Activated T-helper 17 cell treated with anti-CD3 and anti-CD28 coated beads, Interleukin-2, amount 50 U/mL, for 72 hours (primary cell): ENCODE results near the gene AGBL1. TPM values are rescaled to one million over a fixed set of nuclear protein-coding genes. Genes with fewer than 3 reads are reported as not detected.

Experiments
- ATAC-seq: fragments of 150-1000 bp; cut with Tn5 transposase; replicated peaks from 2 replicates; pipeline ENCODE4 v1.10.0; 2021; ENCODE audit warnings: mild to moderate bottlenecking, moderate library complexity
- H3K27ac Mint-ChIP-seq: one replicate; pipeline ENCODE4 v1.8.0; 2022; ENCODE audit warnings: mixed read lengths
- H3K27me3 Mint-ChIP-seq: one replicate; pipeline ENCODE4 v1.8.0; 2022; ENCODE audit warnings: mixed read lengths
- H3K36me3 Mint-ChIP-seq: one replicate; pipeline ENCODE4 v1.8.0; 2022; ENCODE audit warnings: low read depth, mild to moderate bottlenecking, mixed read lengths
- H3K4me1 Mint-ChIP-seq: one replicate; pipeline ENCODE4 v1.8.0; 2022; ENCODE audit warnings: mixed read lengths
- H3K4me3 Mint-ChIP-seq: one replicate; pipeline ENCODE4 v1.8.0; 2022; ENCODE audit warnings: mild to moderate bottlenecking, mixed read lengths
- H3K9me3 Mint-ChIP-seq: one replicate; pipeline ENCODE4 v1.8.0; 2022; ENCODE audit warnings: mixed read lengths
- total RNA-seq, 2 donors: library from RNA; stranded (reverse); gene quantifications; one replicate each; pipeline ENCODE4 v1.2.3, GENCODE V29; 2022

Gene AGBL1
- total RNA-seq, 2 donors from 2014 or later: 0.19 TPM; not detected in 1

DNA sequence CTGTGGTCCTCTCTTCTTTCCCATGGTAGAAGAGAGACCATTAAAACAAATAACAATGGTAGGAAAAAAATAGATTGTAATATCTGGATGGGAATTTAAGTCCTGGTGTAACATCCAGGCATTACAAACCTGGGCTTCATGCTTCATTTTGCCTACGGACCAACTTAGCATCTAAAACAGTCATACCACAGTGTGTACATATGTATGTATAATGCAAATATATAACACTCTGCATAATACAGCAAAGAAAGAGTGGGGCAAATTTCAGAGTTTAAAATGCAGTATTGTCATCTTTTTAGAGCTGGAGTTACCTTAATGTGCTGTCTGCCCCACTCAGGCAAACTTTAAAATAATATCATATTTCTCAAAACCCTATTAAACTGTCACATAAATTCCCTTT is 298.2 kb downstream of the AGBL1 start:
- ATAC-seq: no peak

DNA sequence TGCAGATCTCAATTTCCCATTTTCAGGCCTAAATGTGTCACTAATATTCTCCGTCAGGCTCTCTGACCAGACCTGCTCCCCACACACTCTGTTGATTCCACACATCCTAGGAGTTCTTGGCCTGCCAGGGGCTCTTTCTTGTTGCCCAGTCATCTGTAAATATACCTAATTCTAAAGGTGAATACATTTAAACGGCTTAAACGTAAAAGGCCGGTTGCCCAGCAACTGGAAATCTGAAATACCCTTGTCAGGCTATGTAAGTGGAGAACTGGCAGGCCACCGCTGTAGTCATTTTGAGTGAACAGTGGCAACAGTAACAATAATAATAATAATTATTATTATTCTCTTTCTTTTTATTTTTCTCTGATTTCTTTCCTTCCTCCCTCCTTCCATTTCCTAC is 302.7 kb downstream of the AGBL1 start:
- Mint-ChIP-seq H3K27me3 (peaks cover 16% of the 10 kb centered on the region), H3K9me3 (no peaks in the 10 kb centered on the region), H3K27ac (no peak overlapping the region), H3K36me3 (no peaks in the 10 kb centered on the region), H3K4me3 (no peak overlapping the region), H3K4me1 (no peaks in the 10 kb centered on the region)
- no peak for ATAC-seq

More for the DNA sequence above, 298.2 kb downstream of the AGBL1 start:
- peaks cover 6% of the 10 kb centered on the region for H3K9me3 Mint-ChIP-seq
- H3K27me3 Mint-ChIP-seq: peaks cover 16% of the 10 kb centered on the region
- no peak overlapping the region for H3K27ac Mint-ChIP-seq
- H3K36me3 Mint-ChIP-seq: no peaks in the 10 kb centered on the region
- H3K4me3 Mint-ChIP-seq: no peak overlapping the region
- no peaks in the 10 kb centered on the region for H3K4me1 Mint-ChIP-seq

DNA sequence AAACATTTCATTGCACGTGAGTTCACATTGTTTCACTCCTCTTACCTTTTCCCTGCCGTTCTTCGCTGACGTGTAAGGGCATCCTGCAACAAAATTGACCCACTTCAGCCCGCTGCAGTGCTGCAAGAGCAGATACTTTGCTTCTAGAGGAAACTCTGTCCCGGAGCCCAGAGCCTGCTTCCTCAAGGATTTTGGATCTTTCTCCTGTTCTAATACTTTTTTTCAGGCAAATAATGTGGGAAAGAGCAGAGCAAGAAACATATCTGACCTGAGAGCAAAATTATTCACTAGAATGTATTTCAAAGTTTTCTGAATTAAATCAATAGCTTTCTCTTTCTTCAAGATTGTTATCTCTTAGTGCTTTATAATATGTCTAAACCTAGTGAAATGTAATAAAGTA is 303.9 kb downstream of the AGBL1 start:
- Mint-ChIP-seq H3K27me3 (peaks cover 16% of the 10 kb centered on the region), H3K36me3 (no peaks in the 10 kb centered on the region), H3K9me3 (no peaks in the 10 kb centered on the region), H3K27ac (no peak overlapping the region), H3K4me3 (no peak overlapping the region), H3K4me1 (no peaks in the 10 kb centered on the region)
- ATAC-seq: no peak

DNA sequence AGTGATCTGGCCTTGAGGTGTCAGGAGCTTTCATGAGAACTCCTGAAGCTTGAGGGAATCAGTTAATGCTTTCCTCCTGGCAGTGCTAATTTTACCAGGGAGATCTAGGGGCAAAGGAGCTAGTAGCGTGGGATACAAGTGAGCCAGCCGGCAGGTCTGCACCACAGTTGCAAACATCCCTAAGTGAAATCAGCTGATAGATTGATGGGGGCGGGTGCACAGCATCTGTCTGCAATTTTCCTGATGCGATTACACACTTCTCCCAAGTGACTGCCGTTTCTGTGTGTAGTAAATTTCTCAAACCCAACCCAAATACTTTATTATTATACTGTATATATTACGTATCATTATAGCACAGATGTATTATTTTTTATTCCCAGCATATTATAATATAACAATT is 304.5 kb downstream of the AGBL1 start:
- H3K27me3 Mint-ChIP-seq: peaks cover 17% of the 10 kb centered on the region
- no peaks in the 10 kb centered on the region for H3K4me1 Mint-ChIP-seq
- no peaks in the 10 kb centered on the region for H3K36me3 Mint-ChIP-seq
- H3K27ac Mint-ChIP-seq: no peak overlapping the region
- H3K9me3 Mint-ChIP-seq: no peaks in the 10 kb centered on the region
- no peak overlapping the region for H3K4me3 Mint-ChIP-seq
- no peak for ATAC-seq

DNA sequence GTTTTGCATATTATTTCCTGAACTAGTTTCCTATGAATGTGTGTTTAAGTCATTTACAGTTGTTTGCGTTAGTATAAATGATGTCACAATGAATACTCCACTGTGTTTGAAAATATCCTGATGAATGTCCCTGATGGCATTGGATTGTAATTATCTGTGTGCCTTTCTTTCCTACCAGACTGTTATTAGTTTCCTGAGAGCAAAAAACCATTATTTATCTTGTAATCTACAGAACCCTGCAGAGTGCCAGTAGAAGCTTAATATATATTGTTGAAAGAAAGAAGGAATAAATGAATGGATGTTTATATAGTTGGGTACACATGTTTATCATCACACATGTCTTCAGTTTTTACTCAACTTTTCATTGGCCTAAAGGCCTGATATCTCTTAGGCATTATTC is 312.6 kb downstream of the AGBL1 start:
- Mint-ChIP-seq H3K9me3 (no peaks in the 10 kb centered on the region), H3K4me3 (no peak overlapping the region), H3K36me3 (no peaks in the 10 kb centered on the region)

DNA sequence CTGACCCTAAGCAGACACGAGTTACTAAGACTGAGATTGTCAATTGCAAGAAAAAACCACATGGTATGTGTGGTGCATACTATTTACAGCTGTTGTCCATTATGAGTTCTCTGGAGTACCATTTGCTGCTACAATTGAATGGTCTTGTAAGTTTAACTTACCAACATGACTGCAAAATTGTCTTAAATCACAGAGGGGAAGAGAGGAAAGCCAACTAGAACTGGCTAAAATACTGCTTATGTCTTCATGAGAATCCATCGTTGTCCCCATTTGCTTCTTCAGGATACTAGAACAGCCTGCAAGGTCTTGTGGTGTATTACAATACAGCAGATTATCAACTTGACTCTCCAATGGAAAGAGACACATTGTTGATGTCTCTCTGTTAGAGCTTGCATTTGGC is 313.2 kb downstream of the AGBL1 start:
- ATAC-seq: no peak
- H3K27ac Mint-ChIP-seq: no peak overlapping the region
- no peaks in the 10 kb centered on the region for H3K36me3 Mint-ChIP-seq
- peaks cover 6% of the 10 kb centered on the region for H3K27me3 Mint-ChIP-seq
- H3K9me3 Mint-ChIP-seq: no peaks in the 10 kb centered on the region
- no peaks in the 10 kb centered on the region for H3K4me1 Mint-ChIP-seq
- no peak overlapping the region for H3K4me3 Mint-ChIP-seq

More for the DNA sequence above, 312.6 kb downstream of the AGBL1 start:
- Mint-ChIP-seq H3K4me1 (no peaks in the 10 kb centered on the region), H3K27me3 (peaks cover 7% of the 10 kb centered on the region), H3K27ac (no peak overlapping the region)
- ATAC-seq: no peak

DNA sequence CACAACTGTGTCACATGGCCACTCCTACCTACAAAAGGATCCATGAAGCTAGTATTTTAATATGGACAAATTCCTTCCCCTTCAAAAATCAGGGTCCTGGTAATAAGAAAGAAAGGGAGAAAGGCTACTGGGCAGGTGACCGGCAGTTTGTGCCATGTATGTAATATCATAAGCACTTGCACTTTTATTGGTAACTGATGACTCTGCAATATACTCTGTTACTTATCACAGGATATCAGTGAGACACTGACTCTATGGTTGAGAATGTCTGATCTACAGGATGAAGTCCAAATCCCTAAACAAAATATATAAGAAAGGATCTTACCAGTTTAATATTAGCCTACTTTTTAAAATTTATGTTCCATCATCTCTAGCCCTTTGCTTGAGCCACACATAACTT is 315.2 kb downstream of the AGBL1 start:
- Mint-ChIP-seq H3K27me3 (peaks cover 2% of the 10 kb centered on the region), H3K36me3 (no peaks in the 10 kb centered on the region), H3K9me3 (no peaks in the 10 kb centered on the region), H3K27ac (no peak overlapping the region), H3K4me3 (no peak overlapping the region), H3K4me1 (no peaks in the 10 kb centered on the region)
- no peak for ATAC-seq

DNA sequence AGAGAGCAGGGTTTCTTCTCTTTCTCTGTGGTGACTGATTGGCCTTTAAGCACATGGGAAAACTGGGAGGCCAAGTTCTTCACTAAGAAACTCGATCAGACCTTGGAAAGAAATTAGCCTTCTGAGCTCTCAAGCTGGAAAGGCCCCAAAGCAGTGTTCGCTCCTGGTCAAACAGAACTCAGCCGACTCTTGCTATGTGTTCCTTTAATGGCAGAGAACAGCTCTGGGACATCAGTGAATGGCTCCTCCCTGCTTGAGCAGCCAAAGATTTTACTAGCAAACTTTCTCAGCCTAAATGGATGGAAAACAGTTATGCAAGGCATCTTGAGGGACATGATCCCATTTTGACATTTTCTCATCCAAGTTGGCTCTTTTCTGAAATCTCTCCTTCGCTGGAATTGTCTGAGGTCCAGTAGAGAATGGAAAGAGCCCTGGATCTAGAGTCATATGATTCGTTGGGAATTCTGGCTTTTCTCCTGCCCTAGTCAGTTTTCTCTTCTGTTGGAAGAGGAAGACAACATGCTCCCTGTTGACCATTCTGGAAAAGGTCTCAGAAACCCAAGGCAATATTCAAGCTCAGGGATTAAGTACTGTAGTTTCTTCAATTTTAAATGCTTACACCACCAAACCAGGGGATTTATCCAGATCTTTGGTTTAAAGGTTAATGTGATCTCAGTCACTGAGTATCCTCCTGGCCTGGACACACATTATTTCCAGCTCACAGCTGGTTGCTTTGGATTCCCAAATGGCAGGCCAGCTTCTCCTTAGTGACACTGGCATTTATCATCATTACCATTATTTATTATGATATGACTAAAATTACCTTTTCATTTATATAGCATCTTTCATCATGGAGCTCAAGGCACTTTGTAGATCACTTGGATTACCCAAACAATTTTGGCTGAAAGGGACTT is 319.6 kb downstream of the AGBL1 start:
- no peaks in the 10 kb centered on the region for H3K4me1 Mint-ChIP-seq
- H3K36me3 Mint-ChIP-seq: no peaks in the 10 kb centered on the region
- H3K27me3 Mint-ChIP-seq: peaks cover 3% of the 10 kb centered on the region
- H3K4me3 Mint-ChIP-seq: no peak overlapping the region
- no peaks in the 10 kb centered on the region for H3K9me3 Mint-ChIP-seq
- no peak for ATAC-seq
- no peak overlapping the region for H3K27ac Mint-ChIP-seq

DNA sequence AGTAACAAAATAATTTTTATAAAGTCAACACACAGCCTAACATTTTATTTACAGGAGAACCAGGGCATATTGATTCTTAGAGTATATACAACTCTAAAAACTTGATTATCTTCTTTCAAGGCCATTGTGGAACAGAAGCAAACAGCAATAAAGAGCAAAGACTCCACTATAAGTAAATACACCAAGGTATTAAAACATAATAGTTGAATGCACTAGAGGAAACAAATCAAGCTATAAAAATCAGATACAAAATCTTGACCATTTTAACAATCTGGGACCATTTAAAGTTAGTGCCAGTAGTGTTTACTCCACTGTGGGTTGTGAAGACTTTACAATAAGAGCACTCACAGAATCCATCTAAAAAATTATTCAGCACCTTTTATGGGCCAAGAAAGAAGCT is 323.6 kb downstream of the AGBL1 start:
- H3K27me3 Mint-ChIP-seq: peaks cover 10% of the 10 kb centered on the region
- no peaks in the 10 kb centered on the region for H3K36me3 Mint-ChIP-seq
- no peak overlapping the region for H3K4me3 Mint-ChIP-seq
- no peak for ATAC-seq
- no peaks in the 10 kb centered on the region for H3K4me1 Mint-ChIP-seq
- peaks cover 4% of the 10 kb centered on the region for H3K9me3 Mint-ChIP-seq
- no peak overlapping the region for H3K27ac Mint-ChIP-seq

DNA sequence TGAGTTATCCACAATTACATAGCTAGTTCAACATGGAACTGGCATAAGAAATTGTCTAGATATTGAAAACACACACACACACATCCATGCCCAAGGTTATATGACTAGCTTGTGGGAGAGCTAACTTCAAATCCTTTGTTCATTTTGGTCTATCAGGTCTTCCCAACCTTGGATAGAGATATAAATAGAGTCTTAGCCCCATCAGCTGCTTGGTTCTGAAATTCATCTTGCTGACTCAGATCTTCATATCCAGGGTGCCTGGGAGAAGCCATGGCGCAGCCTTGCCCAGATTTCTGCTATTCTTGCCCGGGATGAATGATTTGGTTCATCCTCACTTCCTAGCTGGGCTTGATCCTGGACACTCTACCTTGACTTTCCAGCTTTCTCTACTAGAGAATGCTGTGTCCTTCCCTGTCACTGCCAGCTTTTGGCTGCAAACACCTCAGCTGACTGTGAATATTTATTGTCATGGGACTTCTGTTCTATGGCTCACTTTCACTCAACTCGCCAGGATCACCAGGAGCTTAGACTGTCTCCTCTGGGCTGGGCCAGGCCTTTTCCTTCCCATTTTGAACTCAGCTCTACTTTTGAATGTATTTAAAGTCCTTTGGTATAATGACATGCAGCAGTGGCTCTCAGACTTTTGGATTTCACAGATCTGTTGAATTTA is 324.4 kb downstream of the AGBL1 start:
- ATAC-seq: no peak
- Mint-ChIP-seq H3K36me3 (no peaks in the 10 kb centered on the region), H3K27ac (no peak overlapping the region), H3K9me3 (peaks cover 4% of the 10 kb centered on the region), H3K4me3 (no peak overlapping the region), H3K4me1 (no peaks in the 10 kb centered on the region), H3K27me3 (peaks cover 13% of the 10 kb centered on the region)

DNA sequence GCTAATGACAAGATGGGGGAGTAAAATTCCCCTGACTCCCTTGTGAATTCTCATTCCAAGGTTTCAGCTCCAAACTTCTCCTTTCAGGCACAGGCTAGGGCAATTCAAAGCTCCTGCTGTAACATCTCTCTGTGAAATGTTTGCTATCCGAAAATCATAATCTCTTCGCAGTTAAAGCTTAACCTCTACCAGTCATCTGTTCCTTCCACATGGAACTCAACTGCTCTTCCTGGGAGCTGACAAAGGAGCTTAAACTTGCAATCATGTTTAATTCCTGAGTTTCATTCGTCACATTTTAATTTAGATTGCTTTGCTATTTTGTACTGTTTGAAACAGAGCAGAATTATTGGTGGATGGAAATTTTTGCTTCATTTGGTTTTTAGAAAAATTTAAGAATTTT is 328.6 kb downstream of the AGBL1 start:
- ATAC-seq: no peak
- H3K4me3 Mint-ChIP-seq: no peak overlapping the region
- H3K27ac Mint-ChIP-seq: no peak overlapping the region
- H3K9me3 Mint-ChIP-seq: peaks cover 4% of the 10 kb centered on the region
- no peaks in the 10 kb centered on the region for H3K4me1 Mint-ChIP-seq
- H3K27me3 Mint-ChIP-seq: peaks cover 17% of the 10 kb centered on the region
- H3K36me3 Mint-ChIP-seq: no peaks in the 10 kb centered on the region

DNA sequence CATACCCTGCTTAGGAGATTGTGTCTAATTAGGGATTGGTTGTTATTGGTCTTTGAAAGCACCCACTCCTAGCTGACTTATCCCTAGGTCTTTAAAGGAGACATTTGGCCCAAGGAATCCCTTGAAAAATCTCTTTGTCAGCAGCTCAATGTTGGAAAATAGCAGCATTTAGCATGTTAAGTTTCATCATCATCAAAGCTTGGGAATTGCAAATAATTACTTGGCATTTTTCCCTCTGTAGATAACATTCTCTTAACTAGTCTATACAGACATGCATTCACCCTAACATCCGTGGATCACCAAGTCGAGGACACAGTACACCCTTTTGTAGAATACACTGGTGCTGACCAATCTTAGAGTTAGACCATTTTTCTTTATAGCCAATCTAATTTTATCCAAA is 332.2 kb downstream of the AGBL1 start:
- Mint-ChIP-seq H3K27ac (no peak overlapping the region), H3K27me3 (peaks cover 17% of the 10 kb centered on the region), H3K9me3 (peaks cover 4% of the 10 kb centered on the region), H3K36me3 (no peaks in the 10 kb centered on the region), H3K4me1 (no peaks in the 10 kb centered on the region), H3K4me3 (no peak overlapping the region)
- no peak for ATAC-seq

DNA sequence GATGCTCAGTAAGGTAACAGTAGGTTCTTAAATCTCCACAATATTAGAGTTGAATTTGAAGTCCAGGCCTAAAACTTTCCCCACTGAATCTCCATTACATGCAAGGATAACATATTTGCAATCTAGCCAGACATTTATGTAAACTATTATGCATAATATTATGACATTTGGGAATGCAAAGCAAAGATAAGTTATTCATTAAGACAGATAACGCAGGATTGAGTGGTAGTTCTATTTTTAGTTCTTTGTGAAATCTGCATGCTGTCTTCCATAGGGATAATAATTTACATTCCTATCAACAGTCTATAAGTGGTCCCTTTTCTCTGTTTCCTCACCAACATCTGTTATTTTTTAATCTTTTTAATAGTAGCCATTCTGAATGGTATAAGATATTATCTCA is 333.5 kb downstream of the AGBL1 start:
- Mint-ChIP-seq H3K4me3 (no peak overlapping the region), H3K4me1 (no peaks in the 10 kb centered on the region), H3K36me3 (no peaks in the 10 kb centered on the region), H3K27me3 (peaks cover 10% of the 10 kb centered on the region), H3K9me3 (peaks cover 4% of the 10 kb centered on the region), H3K27ac (no peak overlapping the region)
- ATAC-seq: no peak

DNA sequence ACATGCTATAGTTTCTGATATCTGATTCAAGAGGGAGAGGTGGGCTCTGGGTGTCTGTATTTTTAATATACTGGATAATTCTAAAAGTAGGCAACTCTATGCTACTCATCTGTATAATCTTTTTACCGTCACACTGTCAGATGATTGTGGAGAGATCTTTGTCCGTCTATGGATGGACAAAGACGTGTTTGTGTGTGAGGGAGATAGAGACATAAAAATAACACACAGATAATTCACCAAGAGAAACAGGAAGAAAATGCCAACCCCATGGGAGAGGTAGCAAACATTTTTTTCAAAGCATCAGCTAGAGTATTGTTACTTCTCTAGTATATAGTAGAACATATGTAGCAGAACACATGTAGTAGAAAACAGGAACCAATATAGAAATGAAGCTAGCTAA is 346.1 kb downstream of the AGBL1 start:
- Mint-ChIP-seq H3K27ac (no peak overlapping the region), H3K36me3 (no peaks in the 10 kb centered on the region), H3K9me3 (peaks cover 5% of the 10 kb centered on the region), H3K4me1 (no peaks in the 10 kb centered on the region), H3K4me3 (no peak overlapping the region), H3K27me3 (no peaks in the 10 kb centered on the region)
- ATAC-seq: no peak

DNA sequence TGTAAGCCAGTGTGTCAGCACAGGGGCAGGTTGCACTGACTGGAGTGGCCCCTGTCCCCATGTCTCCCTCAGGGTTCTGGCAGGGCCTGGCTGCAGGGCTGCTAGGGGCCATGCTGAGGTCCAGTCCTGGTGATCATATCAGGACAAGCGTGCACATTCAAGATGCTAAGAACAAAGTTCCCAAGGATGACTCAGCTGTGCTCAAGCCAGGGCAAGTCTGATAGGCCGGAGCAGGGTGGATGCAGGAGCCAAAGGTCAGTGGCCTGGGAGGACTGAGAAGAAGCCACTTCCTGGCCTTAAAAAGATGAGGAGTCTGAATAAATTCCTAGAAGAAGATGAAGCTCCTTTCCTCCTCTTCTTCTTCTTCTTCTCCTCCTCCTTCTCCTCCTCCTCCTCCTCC is 353.2 kb downstream of the AGBL1 start:
- Mint-ChIP-seq H3K27ac (no peak overlapping the region), H3K27me3 (peaks cover 9% of the 10 kb centered on the region), H3K9me3 (no peaks in the 10 kb centered on the region), H3K4me1 (no peaks in the 10 kb centered on the region), H3K4me3 (no peak overlapping the region), H3K36me3 (no peaks in the 10 kb centered on the region)
- ATAC-seq: no peak
